GM12878 (cell line): ENCODE data around the gene SCRN2. TPM values are rescaled to one million over a fixed set of nuclear protein-coding genes. Genes with fewer than 3 reads are reported as not detected.

Experiments used
- BRCA1 ChIP-seq: IDR thresholded peaks from 2 replicates; pipeline ENCODE4 v1.6.1; 2011; ENCODE audit warnings: low read depth, low read length, improper control_type of control experiment
- JUND ChIP-seq: IDR thresholded peaks from 2 replicates; pipeline ENCODE4 v1.6.1; 2012; ENCODE audit warnings: low read depth, mild to moderate bottlenecking, low read length, improper control_type of control experiment, moderate library complexity
- KLF5 ChIP-seq: fragments of 450-650 bp; IDR thresholded peaks from 2 replicates; pipeline ENCODE4 v1.6.1; 2014; ENCODE audit warnings: mild to moderate bottlenecking; ENCODE audit not compliant: partially characterized antibody
- MEF2B ChIP-seq: fragments of 450-650 bp; IDR thresholded peaks from 2 replicates; pipeline ENCODE4 v1.6.1; 2018; ENCODE audit warnings: mild to moderate bottlenecking, moderate library complexity; ENCODE audit not compliant: partially characterized antibody, poor library complexity, severe bottlenecking
- MTA2 ChIP-seq: fragments of 450-650 bp; IDR thresholded peaks from 2 replicates; pipeline ENCODE4 v1.6.1; 2016; ENCODE audit warnings: low read depth, mild to moderate bottlenecking, moderate library complexity
- NBN ChIP-seq: fragments of 450-650 bp; IDR thresholded peaks from 2 replicates; pipeline ENCODE4 v1.6.1; 2016
- NR2C1 ChIP-seq: fragments of 450-650 bp; IDR thresholded peaks from 2 replicates; pipeline ENCODE4 v1.6.1; 2017; ENCODE audit warnings: antibody characterized with exemption, mild to moderate bottlenecking, moderate library complexity
- NR2F1 ChIP-seq: fragments of 450-650 bp; conservative IDR thresholded peaks from 2 replicates; pipeline ENCODE4 v1.6.1; 2017; ENCODE audit warnings: mild to moderate bottlenecking
- POLR2AphosphoS5 ChIP-seq: IDR thresholded peaks from 2 replicates; pipeline ENCODE4 v1.6.1; 2011; ENCODE audit warnings: mild to moderate bottlenecking, low read length, inconsistent platforms
- POU2F2 ChIP-seq: IDR thresholded peaks from 3 replicates; pipeline ENCODE4 v1.6.1; 2011; ENCODE audit warnings: low read depth, mild to moderate bottlenecking, low read length, borderline replicate concordance
- RBBP5 ChIP-seq: fragments of 200-600 bp; sonication (generic); conservative IDR thresholded peaks from 2 replicates; pipeline ENCODE4 v1.6.1; 2016
- SMARCA5 ChIP-seq: fragments of 450-650 bp; IDR thresholded peaks from 2 replicates; pipeline ENCODE4 v1.6.1; 2017; ENCODE audit warnings: mild to moderate bottlenecking
- YY1 ChIP-seq: IDR thresholded peaks from 2 replicates; pipeline ENCODE4 v1.6.1; 2011; ENCODE audit warnings: low read depth, mild to moderate bottlenecking, low read length
- ZNF217 ChIP-seq: fragments of 450-650 bp; IDR thresholded peaks from 2 replicates; pipeline ENCODE4 v1.6.1; 2017; ENCODE audit warnings: antibody characterized with exemption, mild to moderate bottlenecking
- ZNF274 ChIP-seq: IDR thresholded peaks from one replicate; pipeline ENCODE4 v1.8.0; 2011; ENCODE audit not compliant: insufficient read length, insufficient read depth
- ZSCAN29 ChIP-seq: fragments of 450-650 bp; IDR thresholded peaks from 2 replicates; pipeline ENCODE4 v1.6.1; 2017; ENCODE audit warnings: mild to moderate bottlenecking, moderate library complexity
- polyA plus RNA-seq, 11 experiments: library from polyadenylated mRNA; depleted of rRNA in 4 of 11; unstranded in 6 of 11; stranded (reverse) in 5 of 11; fragments of >200 nt; fragmentation: Nextera tagmentation in 4 of 11; fragmentation: Illumina TruSeq in 1 of 11; extraction: Ambion mirVana in 4 of 11; extraction: Trizol in 1 of 11; gene quantifications; 1 replicate in 1 of 11; 2 replicates in 10 of 11; pipeline versions ENCODE4 v1.2.1 to v1.2.3, GENCODE V29; 2011 to 2016; ENCODE audit warnings: inconsistent platforms in 2 of 11, missing spikeins in 2 of 11, low read depth in 1 of 11
- total RNA-seq, 4 experiments: library from RNA; depleted of rRNA in 3 of 4; stranded (reverse); fragments of >200 nt in 3 of 4; fragmentation: Illumina TruSeq in 1 of 4; extraction: Trizol in 1 of 4; gene quantifications; 2 replicates each; pipeline versions ENCODE4 v1.2.1 to v1.2.3, GENCODE V29; 2013 to 2021
- TF ChIP-seq, protein P1 (sequence below), 3 experiments: IDR thresholded peaks in 2 of 3; conservative IDR thresholded peaks in 1 of 3; 2 replicates each; pipeline ENCODE4 v1.5.1; 2011; ENCODE audit warnings: low read depth in 3 of 3, low read length in 3 of 3, mild to moderate bottlenecking in 3 of 3, control low read depth in 2 of 3, moderate library complexity in 2 of 3, inconsistent platforms in 1 of 3, mixed read lengths in 1 of 3; ENCODE audit not compliant: control insufficient read depth in 2 of 3, insufficient read depth in 1 of 3; ENCODE audit errors: extremely low read depth in 1 of 3
- TF ChIP-seq, protein P2 (sequence below): fragments of 450-650 bp; IDR thresholded peaks from 2 replicates; pipeline ENCODE4 v1.6.1; 2017; ENCODE audit warnings: low read depth, mild to moderate bottlenecking, moderate library complexity
- TF ChIP-seq, protein P3 (sequence below): fragments of 450-650 bp; conservative IDR thresholded peaks from 2 replicates; pipeline ENCODE4 v1.6.1; 2017; ENCODE audit warnings: mild to moderate bottlenecking, moderate library complexity
- TF ChIP-seq, protein P4 (sequence below): fragments of 450-650 bp; IDR thresholded peaks from 2 replicates; pipeline ENCODE4 v1.6.1; 2018; ENCODE audit warnings: mild to moderate bottlenecking, low read depth, moderate library complexity; ENCODE audit not compliant: partially characterized antibody
- TF ChIP-seq, protein P5 (sequence below): fragments of 150-350 bp; IDR thresholded peaks from 2 replicates; pipeline ENCODE4 v1.6.1; 2014; ENCODE audit warnings: mild to moderate bottlenecking, low read depth, low read length

SCRN2 gene
- total and polyA plus RNA-seq, 10 of the 15 experiments (the other 5 are each of a cell fraction or from before 2014, with no cell fraction given): 0.34 to 33.3 (median 20.1) TPM

DNA sequence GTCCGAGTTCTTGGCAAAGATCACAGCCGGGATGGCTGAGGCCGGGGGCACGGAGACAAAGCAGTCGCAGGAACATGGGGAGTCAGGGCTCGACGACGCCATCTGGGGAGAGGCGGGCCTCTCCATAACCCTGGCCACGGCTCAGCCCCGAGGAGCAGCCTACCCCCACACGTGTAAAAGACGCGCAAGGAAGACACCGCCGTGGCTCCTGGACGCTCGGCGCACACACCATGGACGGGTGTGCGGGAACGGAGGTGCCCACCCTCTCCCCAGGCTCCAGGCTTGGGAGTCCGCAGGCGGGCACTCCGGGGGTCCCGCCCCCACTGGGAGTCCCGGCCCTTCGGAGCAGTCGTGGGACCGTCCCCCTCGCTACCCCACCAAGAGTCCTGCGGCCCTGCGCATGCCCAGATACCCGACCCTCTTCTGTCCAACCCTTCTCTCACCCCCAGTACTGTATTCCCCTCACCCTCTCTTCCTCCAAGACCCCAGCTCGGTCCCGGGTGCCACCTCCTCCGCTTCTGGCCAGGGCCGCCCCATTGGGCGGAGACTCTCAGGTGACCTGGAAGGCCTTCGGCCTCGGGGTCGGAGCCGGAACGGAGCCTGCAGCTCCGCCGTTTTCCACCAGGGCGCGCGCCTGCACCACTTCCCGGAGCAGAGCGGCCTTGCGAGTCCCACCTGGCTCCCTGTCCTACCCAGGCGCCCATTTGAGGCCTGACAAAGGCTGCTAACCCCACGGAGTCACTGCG is at the start of gene SCRN2 (continued):
- TF ChIP-seq, protein P1, sequence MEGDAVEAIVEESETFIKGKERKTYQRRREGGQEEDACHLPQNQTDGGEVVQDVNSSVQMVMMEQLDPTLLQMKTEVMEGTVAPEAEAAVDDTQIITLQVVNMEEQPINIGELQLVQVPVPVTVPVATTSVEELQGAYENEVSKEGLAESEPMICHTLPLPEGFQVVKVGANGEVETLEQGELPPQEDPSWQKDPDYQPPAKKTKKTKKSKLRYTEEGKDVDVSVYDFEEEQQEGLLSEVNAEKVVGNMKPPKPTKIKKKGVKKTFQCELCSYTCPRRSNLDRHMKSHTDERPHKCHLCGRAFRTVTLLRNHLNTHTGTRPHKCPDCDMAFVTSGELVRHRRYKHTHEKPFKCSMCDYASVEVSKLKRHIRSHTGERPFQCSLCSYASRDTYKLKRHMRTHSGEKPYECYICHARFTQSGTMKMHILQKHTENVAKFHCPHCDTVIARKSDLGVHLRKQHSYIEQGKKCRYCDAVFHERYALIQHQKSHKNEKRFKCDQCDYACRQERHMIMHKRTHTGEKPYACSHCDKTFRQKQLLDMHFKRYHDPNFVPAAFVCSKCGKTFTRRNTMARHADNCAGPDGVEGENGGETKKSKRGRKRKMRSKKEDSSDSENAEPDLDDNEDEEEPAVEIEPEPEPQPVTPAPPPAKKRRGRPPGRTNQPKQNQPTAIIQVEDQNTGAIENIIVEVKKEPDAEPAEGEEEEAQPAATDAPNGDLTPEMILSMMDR (IDR thresholded peaks at IDR 0.05 in 2 of 3, conservative IDR thresholded peaks at IDR 0.05 in 1 of 3; ENCODE audit: control insufficient read depth in 2 of 3, extremely low read depth in 1 of 3, insufficient read depth in 1 of 3, low read depth in 3 of 3, low read length in 3 of 3): peak; percentile 93 to 98 (median 97)
- TF ChIP-seq, protein P2, sequence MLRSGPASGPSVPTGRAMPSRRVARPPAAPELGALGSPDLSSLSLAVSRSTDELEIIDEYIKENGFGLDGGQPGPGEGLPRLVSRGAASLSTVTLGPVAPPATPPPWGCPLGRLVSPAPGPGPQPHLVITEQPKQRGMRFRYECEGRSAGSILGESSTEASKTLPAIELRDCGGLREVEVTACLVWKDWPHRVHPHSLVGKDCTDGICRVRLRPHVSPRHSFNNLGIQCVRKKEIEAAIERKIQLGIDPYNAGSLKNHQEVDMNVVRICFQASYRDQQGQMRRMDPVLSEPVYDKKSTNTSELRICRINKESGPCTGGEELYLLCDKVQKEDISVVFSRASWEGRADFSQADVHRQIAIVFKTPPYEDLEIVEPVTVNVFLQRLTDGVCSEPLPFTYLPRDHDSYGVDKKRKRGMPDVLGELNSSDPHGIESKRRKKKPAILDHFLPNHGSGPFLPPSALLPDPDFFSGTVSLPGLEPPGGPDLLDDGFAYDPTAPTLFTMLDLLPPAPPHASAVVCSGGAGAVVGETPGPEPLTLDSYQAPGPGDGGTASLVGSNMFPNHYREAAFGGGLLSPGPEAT: no peak
- TF ChIP-seq NBN: peak; percentile 88
- TF ChIP-seq, protein P3, sequence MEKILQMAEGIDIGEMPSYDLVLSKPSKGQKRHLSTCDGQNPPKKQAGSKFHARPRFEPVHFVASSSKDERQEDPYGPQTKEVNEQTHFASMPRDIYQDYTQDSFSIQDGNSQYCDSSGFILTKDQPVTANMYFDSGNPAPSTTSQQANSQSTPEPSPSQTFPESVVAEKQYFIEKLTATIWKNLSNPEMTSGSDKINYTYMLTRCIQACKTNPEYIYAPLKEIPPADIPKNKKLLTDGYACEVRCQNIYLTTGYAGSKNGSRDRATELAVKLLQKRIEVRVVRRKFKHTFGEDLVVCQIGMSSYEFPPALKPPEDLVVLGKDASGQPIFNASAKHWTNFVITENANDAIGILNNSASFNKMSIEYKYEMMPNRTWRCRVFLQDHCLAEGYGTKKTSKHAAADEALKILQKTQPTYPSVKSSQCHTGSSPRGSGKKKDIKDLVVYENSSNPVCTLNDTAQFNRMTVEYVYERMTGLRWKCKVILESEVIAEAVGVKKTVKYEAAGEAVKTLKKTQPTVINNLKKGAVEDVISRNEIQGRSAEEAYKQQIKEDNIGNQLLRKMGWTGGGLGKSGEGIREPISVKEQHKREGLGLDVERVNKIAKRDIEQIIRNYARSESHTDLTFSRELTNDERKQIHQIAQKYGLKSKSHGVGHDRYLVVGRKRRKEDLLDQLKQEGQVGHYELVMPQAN: peak; percentile 59; the same call in 1 of the 2 replicates
- TF ChIP-seq MTA2: peak; percentile 63; the same call in 1 of the 2 replicates
- no peak for TF ChIP-seq ZNF217
- TF ChIP-seq, protein P4, sequence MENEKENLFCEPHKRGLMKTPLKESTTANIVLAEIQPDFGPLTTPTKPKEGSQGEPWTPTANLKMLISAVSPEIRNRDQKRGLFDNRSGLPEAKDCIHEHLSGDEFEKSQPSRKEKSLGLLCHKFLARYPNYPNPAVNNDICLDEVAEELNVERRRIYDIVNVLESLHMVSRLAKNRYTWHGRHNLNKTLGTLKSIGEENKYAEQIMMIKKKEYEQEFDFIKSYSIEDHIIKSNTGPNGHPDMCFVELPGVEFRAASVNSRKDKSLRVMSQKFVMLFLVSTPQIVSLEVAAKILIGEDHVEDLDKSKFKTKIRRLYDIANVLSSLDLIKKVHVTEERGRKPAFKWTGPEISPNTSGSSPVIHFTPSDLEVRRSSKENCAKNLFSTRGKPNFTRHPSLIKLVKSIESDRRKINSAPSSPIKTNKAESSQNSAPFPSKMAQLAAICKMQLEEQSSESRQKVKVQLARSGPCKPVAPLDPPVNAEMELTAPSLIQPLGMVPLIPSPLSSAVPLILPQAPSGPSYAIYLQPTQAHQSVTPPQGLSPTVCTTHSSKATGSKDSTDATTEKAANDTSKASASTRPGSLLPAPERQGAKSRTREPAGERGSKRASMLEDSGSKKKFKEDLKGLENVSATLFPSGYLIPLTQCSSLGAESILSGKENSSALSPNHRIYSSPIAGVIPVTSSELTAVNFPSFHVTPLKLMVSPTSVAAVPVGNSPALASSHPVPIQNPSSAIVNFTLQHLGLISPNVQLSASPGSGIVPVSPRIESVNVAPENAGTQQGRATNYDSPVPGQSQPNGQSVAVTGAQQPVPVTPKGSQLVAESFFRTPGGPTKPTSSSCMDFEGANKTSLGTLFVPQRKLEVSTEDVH: no peak
- TF ChIP-seq JUND: no peak
- TF ChIP-seq SMARCA5: 0 out of 2 replicates have a peak, but pooled peaks have one; percentile 84
- 0 out of 2 replicates have a peak, but pooled peaks have one; percentile 25 for TF ChIP-seq POLR2AphosphoS5
- TF ChIP-seq NR2F1: peak; percentile 84
- TF ChIP-seq, protein P5, sequence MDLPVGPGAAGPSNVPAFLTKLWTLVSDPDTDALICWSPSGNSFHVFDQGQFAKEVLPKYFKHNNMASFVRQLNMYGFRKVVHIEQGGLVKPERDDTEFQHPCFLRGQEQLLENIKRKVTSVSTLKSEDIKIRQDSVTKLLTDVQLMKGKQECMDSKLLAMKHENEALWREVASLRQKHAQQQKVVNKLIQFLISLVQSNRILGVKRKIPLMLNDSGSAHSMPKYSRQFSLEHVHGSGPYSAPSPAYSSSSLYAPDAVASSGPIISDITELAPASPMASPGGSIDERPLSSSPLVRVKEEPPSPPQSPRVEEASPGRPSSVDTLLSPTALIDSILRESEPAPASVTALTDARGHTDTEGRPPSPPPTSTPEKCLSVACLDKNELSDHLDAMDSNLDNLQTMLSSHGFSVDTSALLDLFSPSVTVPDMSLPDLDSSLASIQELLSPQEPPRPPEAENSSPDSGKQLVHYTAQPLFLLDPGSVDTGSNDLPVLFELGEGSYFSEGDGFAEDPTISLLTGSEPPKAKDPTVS: no peak
- TF ChIP-seq ZSCAN29: no peak
- peak; percentile 45 for TF ChIP-seq KLF5
- TF ChIP-seq MEF2B: no peak
- peak; percentile 76 for TF ChIP-seq YY1
- TF ChIP-seq BRCA1: 0 out of 2 replicates have a peak, but pooled peaks have one; percentile 4
- peak; percentile 92 for TF ChIP-seq NR2C1
- TF ChIP-seq RBBP5: no peak
- TF ChIP-seq POU2F2: 0 out of 3 replicates have a peak, but pooled peaks have one; percentile 27
- no peak for TF ChIP-seq ZNF274
